HFFc6 (cell line): ENCODE data around the gene CXCL14. TPM values are rescaled to one million over a fixed set of nuclear protein-coding genes. Genes with fewer than 3 reads are reported as not detected.

Experiments used
- DNase-seq: peaks from one replicate; pipeline ENCODE4 v3.0.0-alpha.2; 2018
- H3K27ac Mint-ChIP-seq: 2 replicates; pipeline ENCODE4 v1.8.0; 2020; ENCODE audit warnings: mild to moderate bottlenecking, mixed read lengths
- H3K27me3 Mint-ChIP-seq: 2 replicates; pipeline ENCODE4 v1.8.0; 2021; ENCODE audit warnings: mild to moderate bottlenecking, moderate library complexity, mixed read lengths; ENCODE audit not compliant: insufficient read depth
- H3K36me3 Mint-ChIP-seq: 2 replicates; pipeline ENCODE4 v1.8.0; 2021; ENCODE audit warnings: low read depth, mixed read lengths
- H3K4me1 Mint-ChIP-seq: 2 replicates; pipeline ENCODE4 v1.8.0; 2020; ENCODE audit warnings: low read depth, mixed read lengths
- H3K4me3 Mint-ChIP-seq: 2 replicates; pipeline ENCODE4 v1.8.0; 2020; ENCODE audit warnings: mild to moderate bottlenecking, moderate library complexity, mixed read lengths
- H3K9me3 Mint-ChIP-seq: 2 replicates; pipeline ENCODE4 v1.8.0; 2020; ENCODE audit warnings: mild to moderate bottlenecking, mixed read lengths
- CTCF ChIP-seq: fragments of 200-600 bp; sonication (generic); IDR thresholded peaks from 2 replicates; pipeline ENCODE4 v1.5.0; 2021; ENCODE audit warnings: antibody characterized with exemption, mild to moderate bottlenecking
- total RNA-seq, 6 experiments: library from RNA; stranded (reverse); fragmentation: NEBNext Ultra II Directional; extraction: Animal tissue kit (Norgen Biotek cat#: 25700); gene quantifications; 2 replicates in 1 of 6; 3 replicates in 5 of 6; pipeline ENCODE4 v1.2.3, GENCODE V29; 2021

Gene CXCL14
- total RNA-seq, 6 experiments from 2014 or later, result 0.17 TPM; not detected in 5

GRCh38 chr5:135568923-135569360 lies 9.8 kb downstream of the CXCL14 start:
- no peak overlapping the region for H3K4me3 Mint-ChIP-seq
- H3K27ac Mint-ChIP-seq, result no peak overlapping the region
- peaks cover 37% of the 10 kb centered on the region for H3K4me1 Mint-ChIP-seq
- TF ChIP-seq CTCF, result no peak
- no peak for DNase-seq
- no peaks in the 10 kb centered on the region for H3K9me3 Mint-ChIP-seq
- no peaks in the 10 kb centered on the region for H3K36me3 Mint-ChIP-seq
- H3K27me3 Mint-ChIP-seq, result peaks cover 37% of the 10 kb centered on the region

GRCh38 chr5:135568246-135568645 lies 10.5 kb downstream of the CXCL14 start:
- Mint-ChIP-seq H3K4me1 (peaks cover 37% of the 10 kb centered on the region), H3K4me3 (no peak overlapping the region), H3K27ac (no peak overlapping the region), H3K36me3 (no peaks in the 10 kb centered on the region), H3K9me3 (no peaks in the 10 kb centered on the region), H3K27me3 (peaks cover 34% of the 10 kb centered on the region)
- DNase-seq, result no peak
- TF ChIP-seq CTCF, result no peak

GRCh38 chr5:135567661-135568060 lies 11.1 kb downstream of the CXCL14 start:
- no peak overlapping the region for H3K27ac Mint-ChIP-seq
- H3K4me3 Mint-ChIP-seq, result no peak overlapping the region
- peak; percentile 13 for DNase-seq
- no peaks in the 10 kb centered on the region for H3K9me3 Mint-ChIP-seq
- H3K36me3 Mint-ChIP-seq, result no peaks in the 10 kb centered on the region
- H3K4me1 Mint-ChIP-seq, result peaks cover 37% of the 10 kb centered on the region
- peaks cover 35% of the 10 kb centered on the region for H3K27me3 Mint-ChIP-seq
- TF ChIP-seq CTCF, result no peak

GRCh38 chr5:135566422-135567400 lies 12.1 kb downstream of the CXCL14 start:
- Mint-ChIP-seq H3K27me3 (peaks cover 31% of the 10 kb centered on the region), H3K4me3 (no peak overlapping the region), H3K27ac (no peak overlapping the region), H3K36me3 (no peaks in the 10 kb centered on the region), H3K9me3 (no peaks in the 10 kb centered on the region), H3K4me1 (peaks cover 37% of the 10 kb centered on the region)
- TF ChIP-seq CTCF, result peak; percentile 50
- DNase-seq, result no peak

GRCh38 chr5:135565725-135566421 lies 12.9 kb downstream of the CXCL14 start:
- TF ChIP-seq CTCF, result peak; percentile 95
- H3K4me3 Mint-ChIP-seq, result no peak overlapping the region
- no peaks in the 10 kb centered on the region for H3K9me3 Mint-ChIP-seq
- DNase-seq, result peak; percentile 51
- peaks cover 26% of the 10 kb centered on the region for H3K27me3 Mint-ChIP-seq
- peaks cover 40% of the 10 kb centered on the region for H3K4me1 Mint-ChIP-seq
- no peaks in the 10 kb centered on the region for H3K36me3 Mint-ChIP-seq
- no peak overlapping the region for H3K27ac Mint-ChIP-seq
